Neural crest cell (in vitro differentiated cells): ENCODE measurements around the gene PHF2. TPM values are rescaled to one million over a fixed set of nuclear protein-coding genes. Genes with fewer than 3 reads are reported as not detected.
A peak's percentile ranks its signal among the peaks of the same experiment; 100 is the strongest.

Experiments
- DNase-seq: peaks from one replicate; pipeline ENCODE4 v3.0.0; 2021; ENCODE audit warnings: low read depth, mixed read lengths, low spot score
- H3K27ac Mint-ChIP-seq: one replicate; pipeline ENCODE4 v1.8.0; 2021; ENCODE audit warnings: mild to moderate bottlenecking, mixed read lengths; ENCODE audit not compliant: unreplicated experiment
- H3K27me3 Mint-ChIP-seq: 2 replicates; pipeline ENCODE4 v1.8.0; 2021; ENCODE audit warnings: low read depth, mild to moderate bottlenecking, mixed read lengths
- H3K36me3 Mint-ChIP-seq: 2 replicates; pipeline ENCODE4 v1.8.0; 2021; ENCODE audit warnings: low read depth, mild to moderate bottlenecking, mixed read lengths
- H3K4me1 Mint-ChIP-seq: 2 replicates; pipeline ENCODE4 v1.8.0; 2021; ENCODE audit warnings: mixed read lengths
- H3K4me3 Mint-ChIP-seq: one replicate; pipeline ENCODE4 v1.8.0; 2021; ENCODE audit warnings: mild to moderate bottlenecking, mixed read lengths
- H3K9me3 Mint-ChIP-seq: 2 replicates; pipeline ENCODE4 v1.8.0; 2021; ENCODE audit warnings: mixed read lengths
- CTCF ChIP-seq: fragments of 200-600 bp; sonication (generic); conservative IDR thresholded peaks from 2 replicates; pipeline ENCODE4 v1.5.0; 2021; ENCODE audit warnings: antibody characterized with exemption, mild to moderate bottlenecking
- total RNA-seq: library from RNA; stranded (reverse); gene quantifications from 2 replicates; pipeline ENCODE4 v1.2.1, GENCODE V29; 2021

PHF2 gene
- total RNA-seq, 1 donor from 2014 or later, result 34.4 TPM

GRCh38 chr9:93587284-93587650 lies 10.9 kb downstream of the PHF2 start:
- peaks cover 45% of the 10 kb centered on the region for H3K4me1 Mint-ChIP-seq
- peaks cover 4% of the 10 kb centered on the region for H3K9me3 Mint-ChIP-seq
- H3K27me3 Mint-ChIP-seq, result no peaks in the 10 kb centered on the region
- no peak overlapping the region for H3K27ac Mint-ChIP-seq
- no peak for TF ChIP-seq CTCF
- H3K36me3 Mint-ChIP-seq, result peaks cover 14% of the 10 kb centered on the region
- DNase-seq, result no peak
- no peak overlapping the region for H3K4me3 Mint-ChIP-seq

GRCh38 chr9:93587651-93588347 lies 11.4 kb downstream of the PHF2 start:
- Mint-ChIP-seq H3K4me3 (no peak overlapping the region), H3K4me1 (peaks cover 44% of the 10 kb centered on the region), H3K9me3 (peaks cover 4% of the 10 kb centered on the region), H3K27me3 (no peaks in the 10 kb centered on the region), H3K36me3 (peaks cover 14% of the 10 kb centered on the region), H3K27ac (no peak overlapping the region)
- DNase-seq, result no peak
- peak; percentile 46 for TF ChIP-seq CTCF

- Mint-ChIP-seq H3K27ac (no peak overlapping the region), H3K4me3 (peak overlapping the region; percentile 4), H3K4me1 (peaks cover 40% of the 10 kb centered on the region), H3K27me3 (no peaks in the 10 kb centered on the region), H3K9me3 (peaks cover 4% of the 10 kb centered on the region), H3K36me3 (peaks cover 11% of the 10 kb centered on the region)
- no peak for DNase-seq
- no peak for TF ChIP-seq CTCF
Measured at GRCh38 chr9:93588641-93589609, 12.5 kb downstream of the PHF2 start.

- TF ChIP-seq CTCF, result no peak
- Mint-ChIP-seq H3K4me3 (peak overlapping the region; percentile 4), H3K9me3 (no peaks in the 10 kb centered on the region), H3K4me1 (peaks cover 40% of the 10 kb centered on the region), H3K27me3 (no peaks in the 10 kb centered on the region), H3K27ac (no peak overlapping the region), H3K36me3 (peaks cover 6% of the 10 kb centered on the region)
- DNase-seq, result no peak
Measured at GRCh38 chr9:93589688-93590087, 13.3 kb downstream of the PHF2 start.

GRCh38 chr9:93590609-93591234 lies 14.3 kb downstream of the PHF2 start:
- peaks cover 40% of the 10 kb centered on the region for H3K4me1 Mint-ChIP-seq

More at GRCh38 chr9:93590609-93591234, 14.3 kb downstream of the PHF2 start:
- no peaks in the 10 kb centered on the region for H3K36me3 Mint-ChIP-seq
- H3K4me3 Mint-ChIP-seq, result no peak overlapping the region
- no peaks in the 10 kb centered on the region for H3K9me3 Mint-ChIP-seq
- no peak for TF ChIP-seq CTCF
- no peak overlapping the region for H3K27ac Mint-ChIP-seq
- DNase-seq, result no peak
- H3K27me3 Mint-ChIP-seq, result no peaks in the 10 kb centered on the region
